ENCODE measurements around the gene ATG9A. TPM values are rescaled to one million over a fixed set of nuclear protein-coding genes. Genes with fewer than 3 reads are reported as not detected.

ATG9A gene
- total and polyA plus RNA-seq, 4 donors = 22.5 to 49.1 (median 42.6) TPM

DNA sequence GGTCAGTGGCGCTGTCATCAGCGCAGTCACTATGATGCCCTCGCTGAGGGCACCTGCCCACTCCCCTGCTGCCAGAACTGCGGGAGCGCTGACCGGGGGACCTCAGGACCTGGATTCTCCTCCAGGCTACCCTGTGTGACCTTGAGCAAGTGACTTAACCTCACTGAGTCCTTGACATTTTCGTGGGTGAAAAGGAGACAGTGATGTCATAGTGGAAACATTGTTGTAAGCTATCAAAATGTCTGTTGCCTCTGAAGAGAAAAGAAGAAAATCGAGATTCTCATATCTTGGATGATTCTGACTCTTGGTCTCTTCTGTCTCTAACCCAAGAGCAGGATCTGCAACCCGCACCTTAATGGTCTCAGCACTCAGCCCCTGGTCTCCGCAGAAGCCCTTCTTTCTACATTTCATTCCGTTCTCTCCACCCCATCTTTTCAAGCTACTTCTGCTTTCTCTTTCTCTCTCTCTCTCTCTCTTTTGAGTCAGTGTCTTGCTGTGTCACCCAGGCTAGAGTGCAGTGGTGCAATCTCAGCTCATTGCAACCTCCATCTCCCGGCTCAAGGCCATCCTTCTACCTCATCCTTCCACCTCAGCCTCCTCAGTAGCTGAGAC lies 25.3 kb upstream of the ATG9A start:
- Histone ChIP-seq H3K4me1 (ENCODE audit: control insufficient read depth in 5 of 5, insufficient read depth in 5 of 5, low read length in 5 of 5) (peaks cover 0 to 27% (median 17%) of the 10 kb centered on the region in 5 donors), H3K27ac (ENCODE audit: low read depth in 1 of 2, low read length in 1 of 2) (peak overlapping the region; percentile 51 to 84), H3K27me3 (ENCODE audit: control insufficient read depth in 3 of 3, insufficient read depth in 3 of 3, low read length in 2 of 3) (peaks cover 0 to 51% (median 38%) of the 10 kb centered on the region in 3 donors), H3K9ac (ENCODE audit: insufficient read depth in 1 of 2, low read length in 2 of 2) (peak overlapping the region in 1 of 2 donors; percentile 10), H3K36me3 (ENCODE audit: control insufficient read depth in 4 of 4, insufficient read depth in 4 of 4, low read length in 4 of 4) (peaks cover 0 to 7% (median 0%) of the 10 kb centered on the region in 4 donors), H3K9me3 (ENCODE audit: control insufficient read depth in 4 of 4, insufficient read depth in 3 of 4, low read length in 3 of 4) (no peaks in the 10 kb centered on the region), H3K4me3 (peak overlapping the region; percentile 37)
- ATAC-seq (ENCODE audit: insufficient read depth, low FRiP score) (no peak), DNase-seq (no peak)
- TF ChIP-seq, protein P1, sequence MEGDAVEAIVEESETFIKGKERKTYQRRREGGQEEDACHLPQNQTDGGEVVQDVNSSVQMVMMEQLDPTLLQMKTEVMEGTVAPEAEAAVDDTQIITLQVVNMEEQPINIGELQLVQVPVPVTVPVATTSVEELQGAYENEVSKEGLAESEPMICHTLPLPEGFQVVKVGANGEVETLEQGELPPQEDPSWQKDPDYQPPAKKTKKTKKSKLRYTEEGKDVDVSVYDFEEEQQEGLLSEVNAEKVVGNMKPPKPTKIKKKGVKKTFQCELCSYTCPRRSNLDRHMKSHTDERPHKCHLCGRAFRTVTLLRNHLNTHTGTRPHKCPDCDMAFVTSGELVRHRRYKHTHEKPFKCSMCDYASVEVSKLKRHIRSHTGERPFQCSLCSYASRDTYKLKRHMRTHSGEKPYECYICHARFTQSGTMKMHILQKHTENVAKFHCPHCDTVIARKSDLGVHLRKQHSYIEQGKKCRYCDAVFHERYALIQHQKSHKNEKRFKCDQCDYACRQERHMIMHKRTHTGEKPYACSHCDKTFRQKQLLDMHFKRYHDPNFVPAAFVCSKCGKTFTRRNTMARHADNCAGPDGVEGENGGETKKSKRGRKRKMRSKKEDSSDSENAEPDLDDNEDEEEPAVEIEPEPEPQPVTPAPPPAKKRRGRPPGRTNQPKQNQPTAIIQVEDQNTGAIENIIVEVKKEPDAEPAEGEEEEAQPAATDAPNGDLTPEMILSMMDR (IDR thresholded peaks at IDR 0.05; ENCODE audit: control extremely low read depth, extremely low read depth) = no peak
- 11 to 19% methylated on average over 12 of the region's 12 CpGs for WGBS, 2 donors

GRCh38 chr2:219253753-219254589 lies 24.5 kb upstream of the ATG9A start, which contains the start of gene TUBA4A:
Gene TUBA4A, minus strand, starts transcription at chr2:219253918. Its CDS starts 60 bp downstream, at chr2:219253858.
- Histone ChIP-seq H3K36me3 (ENCODE audit: control insufficient read depth in 4 of 4, insufficient read depth in 4 of 4, low read length in 4 of 4) (peaks cover 0 to 7% (median 0%) of the 10 kb centered on the region in 4 donors), H3K4me1 (ENCODE audit: control insufficient read depth in 5 of 5, insufficient read depth in 5 of 5, low read length in 5 of 5) (peaks cover 0 to 34% (median 23%) of the 10 kb centered on the region in 5 donors), H3K9ac (ENCODE audit: insufficient read depth in 1 of 2, low read length in 2 of 2) (peak within 1 kb of the TSS in 1 of 2 donors; percentile 13), H3K9me3 (ENCODE audit: control insufficient read depth in 4 of 4, insufficient read depth in 3 of 4, low read length in 3 of 4) (no peaks in the 10 kb centered on the region), H3K27ac (ENCODE audit: low read depth in 1 of 2, low read length in 1 of 2) (peak within 1 kb of the TSS; percentile 84 to 94), H3K27me3 (ENCODE audit: control insufficient read depth in 3 of 3, insufficient read depth in 3 of 3, low read length in 2 of 3) (peaks cover 0 to 48% (median 38%) of the 10 kb centered on the region in 3 donors), H3K4me3 (peak within 1 kb of the TSS; percentile 48)
- DNase-seq (peak; percentile 36 to 67 (median 62)), ATAC-seq (ENCODE audit: insufficient read depth, low FRiP score) (peak; percentile 89)
- 0 to 1% methylated on average over 74 to 76 of the region's 76 CpGs for WGBS, 2 donors
- TF ChIP-seq, protein P1 (IDR thresholded peaks at IDR 0.05; ENCODE audit: control extremely low read depth, extremely low read depth) = no peak

GRCh38 chr2:219252900-219253752 lies 23.7 kb upstream of the ATG9A start, which contains the start of gene TUBA4B:
Gene TUBA4B, plus strand, starts transcription at chr2:219253243. Its CDS starts 165 bp downstream, at chr2:219253408.
- DNase-seq (peak in 1 of 3 donors; percentile 13), ATAC-seq (ENCODE audit: insufficient read depth, low FRiP score) (peak; percentile 10)
- Histone ChIP-seq H3K4me1 (ENCODE audit: control insufficient read depth in 5 of 5, insufficient read depth in 5 of 5, low read length in 5 of 5) (peaks cover 0 to 37% (median 32%) of the 10 kb centered on the region in 5 donors), H3K36me3 (ENCODE audit: control insufficient read depth in 4 of 4, insufficient read depth in 4 of 4, low read length in 4 of 4) (peaks cover 0 to 9% (median 3%) of the 10 kb centered on the region in 4 donors), H3K9me3 (ENCODE audit: control insufficient read depth in 4 of 4, insufficient read depth in 3 of 4, low read length in 3 of 4) (no peaks in the 10 kb centered on the region), H3K4me3 (peak within 1 kb of the TSS; percentile 48), H3K27ac (ENCODE audit: low read depth in 1 of 2, low read length in 1 of 2) (peak within 1 kb of the TSS; percentile 84 to 94), H3K27me3 (ENCODE audit: control insufficient read depth in 3 of 3, insufficient read depth in 3 of 3, low read length in 2 of 3) (peaks cover 0 to 43% (median 35%) of the 10 kb centered on the region in 3 donors), H3K9ac (ENCODE audit: insufficient read depth in 1 of 2, low read length in 2 of 2) (peak within 1 kb of the TSS in 1 of 2 donors; percentile 13)
- TF ChIP-seq, protein P1 (IDR thresholded peaks at IDR 0.05; ENCODE audit: control extremely low read depth, extremely low read depth) = no peak
- WGBS, 2 donors = 1 to 3% methylated on average over 49 of the region's 49 CpGs
